Measurements from ENCODE around the gene TACR1.
A peak's percentile ranks its signal among the peaks of the same experiment; 100 is the strongest.
"Not testable (repeated sequence)": the region's sequence is repeated elsewhere in the genome, so short reads cannot be mapped to it uniquely, and the experiment has no call there.

Gene TACR1, protein sequence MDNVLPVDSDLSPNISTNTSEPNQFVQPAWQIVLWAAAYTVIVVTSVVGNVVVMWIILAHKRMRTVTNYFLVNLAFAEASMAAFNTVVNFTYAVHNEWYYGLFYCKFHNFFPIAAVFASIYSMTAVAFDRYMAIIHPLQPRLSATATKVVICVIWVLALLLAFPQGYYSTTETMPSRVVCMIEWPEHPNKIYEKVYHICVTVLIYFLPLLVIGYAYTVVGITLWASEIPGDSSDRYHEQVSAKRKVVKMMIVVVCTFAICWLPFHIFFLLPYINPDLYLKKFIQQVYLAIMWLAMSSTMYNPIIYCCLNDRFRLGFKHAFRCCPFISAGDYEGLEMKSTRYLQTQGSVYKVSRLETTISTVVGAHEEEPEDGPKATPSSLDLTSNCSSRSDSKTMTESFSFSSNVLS

DNA sequence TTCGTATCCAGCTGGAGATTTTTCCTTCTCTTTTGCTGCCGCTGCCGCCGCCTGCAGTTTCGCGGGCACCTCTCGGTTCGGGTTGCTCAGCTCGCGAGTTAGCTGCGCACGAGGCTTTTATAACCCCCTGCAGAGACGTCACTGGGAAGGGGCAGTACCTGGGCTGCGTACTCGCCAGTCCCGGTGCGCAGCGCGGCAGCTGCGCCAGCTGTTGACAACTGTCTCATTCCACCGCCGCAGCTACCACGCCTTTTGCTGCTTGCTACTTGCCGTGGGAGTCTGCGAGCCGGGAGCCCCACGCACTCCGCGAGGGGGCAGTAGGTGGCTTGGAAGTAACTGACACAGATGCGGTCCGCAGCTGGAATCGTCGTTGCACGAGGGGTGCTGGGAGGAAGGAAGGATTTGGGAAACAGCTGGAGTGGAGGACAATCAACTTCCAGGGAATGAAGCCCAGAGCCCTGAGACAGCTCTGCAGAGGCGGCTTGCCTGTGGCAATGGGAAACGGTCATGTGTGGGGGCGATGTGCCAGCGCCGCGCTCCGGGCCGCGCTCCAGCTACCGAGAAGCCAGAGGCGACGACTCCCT is at the start of gene TACR1:
TSS of gene TACR1 (minus strand) at position 93 of the 584 bp plus-strand sequence. CDS start 586 bp downstream, outside the sequence.
- peak in 1 of 2 donors; percentile 36 for DNase-seq (ENCODE audit: extremely low read depth in 1 of 2, low read depth in 1 of 2)

DNA sequence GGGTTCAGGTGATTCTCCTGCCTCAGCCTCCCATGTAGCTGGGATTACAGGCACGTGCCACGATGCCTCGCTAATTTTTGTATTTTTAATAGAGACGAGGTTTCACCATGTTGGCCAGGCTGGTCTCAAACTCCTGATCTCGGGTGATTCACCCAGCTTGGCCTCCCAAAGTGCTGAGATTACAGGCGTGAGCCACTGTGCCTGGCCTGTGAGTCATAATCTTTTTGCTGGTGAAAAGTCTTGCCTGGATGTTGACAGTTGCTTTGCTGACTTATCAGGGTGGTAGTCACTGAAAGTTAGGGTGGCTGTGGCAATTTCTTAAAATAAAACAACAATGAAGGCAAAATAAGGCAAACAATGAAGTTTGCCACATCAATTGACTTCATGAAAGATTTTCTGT is 49.3 kb upstream of the TACR1 start:
- not testable (repeated sequence) for DNase-seq (ENCODE audit: extremely low read depth in 1 of 2, low read depth in 1 of 2)

DNA sequence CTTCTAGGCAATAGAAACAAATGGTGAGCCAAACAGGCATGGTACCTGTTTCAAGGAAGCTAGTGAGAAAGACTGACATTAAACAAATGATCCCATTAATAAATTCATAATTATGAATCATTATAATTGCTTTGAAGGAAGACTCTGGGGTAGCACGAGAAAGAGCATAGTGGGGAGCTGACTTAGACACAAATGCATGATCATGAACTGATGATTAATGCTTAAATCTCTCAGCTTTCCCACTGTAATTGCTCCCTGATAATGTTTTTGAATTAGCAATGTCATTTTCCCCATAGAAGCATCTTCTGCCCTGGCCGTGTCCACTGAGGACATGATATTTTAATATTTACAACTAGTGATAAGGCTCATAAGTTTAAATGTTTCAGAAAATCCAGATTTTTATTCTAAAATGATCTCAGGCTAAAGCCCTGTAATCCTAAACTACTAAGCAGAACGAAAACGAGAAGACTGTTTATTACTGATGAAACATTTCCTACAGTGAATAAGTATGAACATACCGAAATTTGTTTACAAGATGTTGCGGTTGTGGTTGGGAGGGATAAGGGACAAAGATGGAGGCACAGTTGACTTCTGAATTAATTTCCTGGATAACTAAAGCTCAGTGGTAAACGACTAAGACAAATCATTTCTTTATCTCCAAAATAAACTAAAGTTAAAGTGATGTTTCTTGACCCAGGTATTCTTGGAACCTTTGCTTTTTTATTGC is 47.3 kb upstream of the TACR1 start:
- DNase-seq (ENCODE audit: extremely low read depth in 1 of 2, low read depth in 1 of 2): no peak

DNA sequence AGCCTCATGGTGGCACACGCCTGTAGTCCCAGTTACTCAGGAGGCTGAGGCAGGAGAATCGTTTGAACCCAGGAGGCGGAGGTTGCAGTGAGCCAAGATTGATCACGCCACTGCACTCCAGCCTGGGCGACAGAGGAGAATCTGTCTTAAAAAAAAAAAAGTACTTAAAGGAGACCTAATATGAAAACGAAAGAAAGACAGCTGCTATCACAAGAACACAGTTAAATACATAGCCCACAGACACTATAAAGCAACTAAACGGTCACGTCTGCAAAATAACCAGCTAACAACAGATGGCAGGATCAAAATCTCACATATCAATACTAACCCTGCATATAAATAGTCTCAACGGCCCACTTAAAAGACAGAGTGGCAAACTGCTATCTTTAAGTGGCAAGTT is 43.9 kb upstream of the TACR1 start:
- DNase-seq (ENCODE audit: extremely low read depth in 1 of 2, low read depth in 1 of 2): no peak

DNA sequence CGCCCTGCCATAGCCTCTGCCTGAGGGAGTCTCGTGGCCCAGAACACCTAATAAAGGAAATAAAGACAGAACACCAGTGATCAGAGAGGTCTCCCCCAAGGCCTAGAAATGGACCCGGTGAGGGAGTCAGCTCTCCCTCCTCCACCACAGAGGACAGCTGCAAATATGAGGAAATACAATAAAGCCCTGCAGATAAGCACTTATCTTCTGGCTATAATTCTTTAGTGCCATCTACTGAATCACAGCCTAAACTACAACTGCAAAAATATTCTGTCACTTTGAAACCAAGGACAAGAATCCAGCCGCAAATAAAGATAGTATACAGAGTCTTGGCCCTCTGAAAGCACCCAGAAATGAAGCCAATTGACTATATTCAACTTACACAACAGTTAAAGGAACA is 42.4 kb upstream of the TACR1 start:
- no peak for DNase-seq (ENCODE audit: extremely low read depth in 1 of 2, low read depth in 1 of 2)

DNA sequence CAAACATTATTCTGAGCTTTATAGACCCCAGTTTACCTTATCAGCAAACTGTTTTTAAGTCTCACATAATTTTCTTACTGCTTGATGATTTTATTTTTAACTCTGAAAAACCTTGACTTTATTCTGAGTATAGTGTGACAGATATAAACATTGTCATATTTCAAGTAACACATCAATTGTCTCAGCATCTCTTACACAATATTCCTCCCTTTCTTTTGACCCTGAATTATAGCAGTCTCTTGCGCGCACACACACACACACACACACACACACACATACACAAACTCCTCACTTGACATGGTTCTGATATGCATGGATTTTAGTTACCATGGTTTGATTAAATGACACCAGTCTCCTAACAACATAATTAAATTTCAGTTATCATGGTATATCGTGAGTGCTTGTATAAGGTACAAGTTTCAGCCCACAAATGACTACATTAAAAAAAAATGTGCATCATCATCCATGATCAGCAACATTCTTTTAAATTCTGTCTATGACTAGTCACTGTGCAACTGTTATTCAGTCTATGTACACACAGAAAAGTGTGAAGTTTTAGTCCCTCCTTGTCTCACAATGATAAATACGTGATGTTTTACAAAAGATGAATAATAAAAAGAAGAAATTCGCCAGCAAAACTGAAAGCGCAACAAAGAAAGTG is 39.5 kb upstream of the TACR1 start:
- DNase-seq (ENCODE audit: extremely low read depth in 1 of 2, low read depth in 1 of 2): no peak

DNA sequence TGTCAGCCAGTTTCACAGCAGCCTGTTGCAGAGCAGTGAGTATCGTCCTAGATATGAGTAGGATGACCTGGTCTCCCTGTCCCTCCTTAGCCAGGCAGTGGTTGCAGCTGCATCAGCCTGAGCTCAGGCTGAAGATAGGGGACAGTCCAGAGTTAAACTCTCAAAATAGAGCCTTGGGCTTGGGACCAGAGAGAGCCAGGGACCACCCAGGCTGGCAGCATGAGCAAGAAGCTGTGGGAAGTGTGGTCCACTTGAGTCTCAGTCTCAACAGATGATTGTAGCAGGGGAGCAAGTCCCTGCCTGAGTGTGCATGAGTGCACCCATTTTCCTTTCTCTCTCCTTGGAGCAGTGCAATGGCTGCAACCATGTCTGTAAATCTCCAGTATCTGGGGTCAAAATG is 38.0 kb upstream of the TACR1 start:
- DNase-seq (ENCODE audit: extremely low read depth in 1 of 2, low read depth in 1 of 2): no peak

DNA sequence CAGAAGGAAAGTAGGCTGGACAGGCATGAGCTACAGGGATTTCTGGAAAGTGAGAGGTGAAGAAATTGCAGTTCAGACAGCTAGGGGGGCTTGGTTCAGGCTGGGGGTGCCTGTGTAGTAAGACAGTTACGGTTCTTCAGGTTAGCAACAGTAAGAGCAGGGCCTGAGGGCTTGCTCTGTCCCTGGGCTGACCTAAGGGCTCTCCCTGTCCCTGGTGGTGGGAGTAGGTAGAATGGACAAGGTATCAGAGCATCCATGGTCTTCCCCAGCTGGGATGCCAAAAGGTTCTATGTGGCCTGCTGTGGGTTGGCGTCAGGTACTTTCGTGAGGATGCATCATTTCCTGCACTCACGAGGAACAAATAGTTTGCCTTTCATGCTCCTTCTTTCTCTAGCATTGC is 34.6 kb upstream of the TACR1 start:
- no peak for DNase-seq (ENCODE audit: extremely low read depth in 1 of 2, low read depth in 1 of 2)

DNA sequence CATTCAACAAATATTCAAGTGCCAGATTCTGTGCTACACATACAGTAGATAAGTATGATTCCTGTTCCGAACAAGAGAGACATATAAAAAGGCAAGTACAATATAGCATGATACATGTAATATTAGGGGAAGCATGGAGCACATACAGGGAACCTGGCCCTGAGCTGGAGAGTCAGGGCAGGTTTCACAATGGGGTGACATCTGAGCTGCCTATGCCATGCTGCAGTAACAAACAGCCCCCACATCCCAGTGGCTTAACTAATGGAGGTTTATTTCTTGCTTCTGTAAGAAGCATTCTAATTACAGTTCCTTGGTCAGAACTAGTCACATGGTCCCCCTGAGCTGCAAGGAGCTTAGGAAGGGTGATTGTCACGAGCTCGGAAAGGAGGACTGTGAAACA is 27.3 kb upstream of the TACR1 start:
- DNase-seq (ENCODE audit: extremely low read depth in 1 of 2, low read depth in 1 of 2): no peak

DNA sequence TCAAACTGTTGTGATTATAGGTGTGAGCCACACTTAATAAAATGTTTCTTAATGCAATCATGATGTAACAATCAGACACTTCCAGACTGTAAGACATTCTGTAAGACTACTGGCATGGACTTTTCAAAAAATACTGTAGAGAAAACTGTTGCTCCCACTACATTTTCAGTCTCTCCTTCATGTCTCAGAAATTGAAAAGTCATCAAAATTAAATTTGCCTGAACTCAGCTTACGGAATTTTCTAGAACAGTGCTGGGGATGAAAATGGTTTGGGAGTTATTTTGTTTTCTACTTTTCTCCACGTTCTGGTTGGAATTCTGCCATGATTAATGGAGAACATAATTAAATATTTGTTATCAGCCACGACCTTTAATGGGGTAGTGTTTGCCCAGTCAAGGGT is 26.8 kb upstream of the TACR1 start:
- DNase-seq (ENCODE audit: extremely low read depth in 1 of 2, low read depth in 1 of 2): no peak

DNA sequence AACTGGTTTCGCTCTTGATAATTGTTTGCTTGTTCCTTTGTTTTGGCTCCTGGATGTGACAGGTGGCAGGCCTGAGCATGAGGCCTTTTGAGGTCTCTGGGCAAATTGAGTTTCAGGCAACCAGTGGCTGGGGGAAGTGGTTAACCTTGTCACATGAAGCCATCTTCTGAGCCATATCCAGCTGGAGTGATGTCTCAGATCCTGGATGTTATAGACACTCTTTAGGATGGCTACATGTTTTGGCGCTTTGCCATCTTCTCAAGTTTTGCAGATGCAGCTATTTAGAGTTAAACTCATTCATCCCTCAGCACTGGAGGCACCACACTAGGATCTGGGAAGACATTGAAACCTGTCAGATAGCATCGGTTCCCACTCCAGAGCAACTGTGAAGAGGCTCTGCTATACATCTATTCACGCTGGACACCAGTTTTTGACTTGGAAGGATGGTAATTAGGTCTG is 25.3 kb upstream of the TACR1 start:
- DNase-seq (ENCODE audit: extremely low read depth in 1 of 2, low read depth in 1 of 2): no peak

DNA sequence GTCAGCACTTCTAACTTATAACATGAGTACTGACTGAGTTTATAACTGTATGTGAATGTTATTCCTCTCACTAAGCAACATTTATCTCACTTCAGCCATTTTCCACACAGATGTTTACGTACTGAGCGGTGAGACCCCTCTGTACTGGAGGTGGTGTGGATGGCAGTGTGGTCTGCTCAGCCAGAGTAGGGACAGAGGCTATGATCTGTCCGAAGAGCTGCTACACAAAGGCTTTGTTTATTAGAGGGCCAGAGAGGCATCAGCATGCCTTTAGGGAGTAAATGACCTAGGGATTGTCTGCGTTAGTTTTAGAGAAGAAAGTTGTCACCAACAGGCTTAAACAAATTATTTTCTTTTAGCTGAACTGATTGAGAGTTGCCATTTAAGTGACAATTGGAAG is 23.2 kb upstream of the TACR1 start:
- DNase-seq (ENCODE audit: extremely low read depth in 1 of 2, low read depth in 1 of 2): no peak

DNA sequence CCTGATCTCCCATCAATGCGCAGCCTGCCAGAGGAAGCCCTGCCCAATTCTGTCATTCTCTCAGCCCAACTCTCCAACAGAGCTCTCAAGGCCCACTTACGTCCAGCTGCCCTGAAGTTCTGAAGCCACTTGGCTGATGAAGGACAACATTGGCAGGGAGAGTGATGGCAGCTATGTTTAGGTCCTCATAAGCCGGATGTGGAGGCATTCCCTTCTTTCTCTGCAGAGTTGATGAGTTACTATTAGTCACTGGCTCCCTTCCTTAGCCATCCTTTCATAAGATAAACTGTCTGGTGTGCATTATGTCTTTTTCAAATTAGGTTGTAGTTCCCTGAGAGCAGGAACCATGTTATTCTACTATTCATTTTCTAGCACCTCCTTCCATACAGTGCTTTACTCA is 22.5 kb upstream of the TACR1 start:
- DNase-seq (ENCODE audit: extremely low read depth in 1 of 2, low read depth in 1 of 2): no peak

DNA sequence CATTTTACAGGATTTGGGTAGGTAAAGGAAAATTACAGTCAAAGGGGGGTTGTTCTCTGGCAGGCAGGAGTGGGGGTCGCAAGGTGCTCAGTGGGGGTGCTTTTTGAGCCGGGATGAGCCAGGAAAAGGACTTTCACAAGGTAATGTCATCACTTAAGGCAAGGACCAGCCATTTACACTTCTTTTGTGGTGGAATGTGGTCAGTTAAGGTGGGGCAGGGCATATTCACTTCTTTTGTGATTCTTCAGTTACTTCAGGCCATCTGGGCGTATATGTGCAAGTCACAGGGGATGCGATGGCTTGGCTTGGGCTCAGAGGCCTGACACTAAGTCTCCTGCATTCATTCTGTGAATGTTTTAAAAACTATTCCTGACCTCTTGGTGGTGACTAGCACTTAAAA is 19.9 kb upstream of the TACR1 start:
- DNase-seq (ENCODE audit: extremely low read depth in 1 of 2, low read depth in 1 of 2): not testable (repeated sequence)

DNA sequence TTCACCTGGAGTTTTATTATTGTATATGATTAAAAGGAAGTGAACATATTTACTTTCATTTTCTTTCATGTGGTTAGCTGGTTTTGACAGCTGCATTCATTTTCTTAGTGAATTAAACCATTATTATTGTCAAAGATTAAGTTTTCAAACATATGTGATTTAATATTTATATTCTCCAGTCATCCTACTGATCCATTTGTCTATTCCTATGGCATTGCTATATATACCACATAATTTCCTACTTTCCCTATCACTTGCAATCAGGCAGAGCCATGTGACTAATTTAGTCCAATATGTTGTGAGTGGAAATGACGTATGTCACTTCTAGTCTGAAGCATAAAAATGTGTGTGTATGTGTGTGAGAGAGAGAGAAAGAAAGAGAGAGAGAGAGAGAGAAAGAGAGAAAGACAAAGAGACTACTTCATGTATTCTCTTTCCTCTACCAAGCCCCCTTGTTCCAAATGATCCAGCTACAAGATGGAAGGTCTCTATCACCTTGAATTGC is 12.0 kb upstream of the TACR1 start:
- DNase-seq (ENCODE audit: extremely low read depth in 1 of 2, low read depth in 1 of 2): no peak

DNA sequence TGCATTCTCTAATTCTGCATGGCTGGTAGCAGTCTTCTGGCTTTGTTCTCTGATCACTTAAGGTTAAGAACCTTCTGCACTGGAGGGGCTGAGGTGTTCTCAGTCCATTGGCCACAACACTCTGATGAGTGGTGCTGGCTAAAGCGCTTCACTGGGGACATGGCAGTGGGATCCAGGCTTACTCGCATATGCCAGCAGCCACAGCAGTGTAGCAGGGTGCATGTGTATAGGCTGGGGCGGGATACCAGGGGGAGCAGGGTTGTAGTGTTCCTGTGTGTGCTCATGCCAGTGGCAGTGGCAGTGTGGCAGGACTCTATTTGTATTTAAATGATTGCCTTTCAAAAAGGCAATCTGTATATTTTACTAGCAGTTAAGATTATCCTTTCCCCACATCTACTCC is 11.1 kb upstream of the TACR1 start:
- DNase-seq (ENCODE audit: extremely low read depth in 1 of 2, low read depth in 1 of 2): no peak

DNA sequence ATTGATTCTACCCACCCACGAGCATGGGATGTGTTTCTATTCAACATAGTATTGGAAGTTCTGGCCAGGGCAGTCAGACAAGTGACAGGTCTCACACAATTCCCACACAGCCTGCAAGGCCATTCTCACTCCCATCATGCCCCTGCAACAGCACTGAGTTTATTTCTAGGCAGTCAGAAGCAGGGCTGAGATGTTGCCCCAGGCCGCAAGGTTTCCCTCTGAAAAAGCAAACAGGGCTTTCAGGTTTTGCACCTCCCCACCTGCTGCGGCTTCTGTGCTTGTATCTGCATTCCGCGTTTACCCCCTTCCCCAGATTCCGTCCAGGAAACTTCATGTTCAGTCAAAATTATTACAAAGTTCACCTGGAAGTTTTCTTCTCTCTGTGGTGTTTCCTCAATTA is 9.4 kb upstream of the TACR1 start:
- DNase-seq (ENCODE audit: extremely low read depth in 1 of 2, low read depth in 1 of 2): no peak

DNA sequence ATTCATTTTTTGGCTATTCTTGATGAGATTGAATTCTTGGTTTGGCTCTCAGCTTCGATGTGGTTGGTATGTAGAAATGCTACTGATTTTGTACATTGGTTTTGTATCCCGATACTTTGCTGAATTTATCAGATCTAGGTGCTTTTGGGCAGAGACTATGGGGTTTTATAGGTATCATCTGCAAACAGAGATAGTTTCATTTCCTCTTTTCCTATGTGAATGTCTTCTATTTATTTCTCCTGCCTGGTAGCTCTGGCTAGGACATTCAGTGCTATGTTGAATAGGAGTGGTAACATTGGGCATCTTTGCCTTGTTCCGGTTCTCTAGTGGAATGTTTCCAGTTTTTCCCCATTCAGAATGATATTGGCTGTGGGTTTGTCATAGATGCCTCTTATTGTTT is 5.5 kb upstream of the TACR1 start:
- DNase-seq (ENCODE audit: extremely low read depth in 1 of 2, low read depth in 1 of 2): no peak

DNA sequence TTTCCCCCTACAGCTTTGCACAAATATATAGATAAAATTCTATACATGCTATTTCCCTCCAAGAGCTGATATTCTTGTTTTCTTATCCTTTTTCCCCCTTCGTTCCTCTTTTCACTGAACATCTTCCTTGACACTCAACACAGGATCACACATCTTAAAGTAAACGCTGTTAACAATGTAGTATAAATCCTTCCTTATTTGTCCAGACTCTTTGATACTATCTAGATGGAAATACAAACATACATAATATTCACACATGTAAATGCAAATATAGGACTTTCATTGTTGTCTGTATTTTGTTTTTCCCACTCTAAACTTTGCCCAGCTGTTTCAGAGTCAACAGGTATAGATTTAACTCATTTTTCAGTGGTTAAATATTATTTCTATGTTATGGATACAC is 3.0 kb upstream of the TACR1 start:
- no peak for DNase-seq (ENCODE audit: extremely low read depth in 1 of 2, low read depth in 1 of 2)

DNA sequence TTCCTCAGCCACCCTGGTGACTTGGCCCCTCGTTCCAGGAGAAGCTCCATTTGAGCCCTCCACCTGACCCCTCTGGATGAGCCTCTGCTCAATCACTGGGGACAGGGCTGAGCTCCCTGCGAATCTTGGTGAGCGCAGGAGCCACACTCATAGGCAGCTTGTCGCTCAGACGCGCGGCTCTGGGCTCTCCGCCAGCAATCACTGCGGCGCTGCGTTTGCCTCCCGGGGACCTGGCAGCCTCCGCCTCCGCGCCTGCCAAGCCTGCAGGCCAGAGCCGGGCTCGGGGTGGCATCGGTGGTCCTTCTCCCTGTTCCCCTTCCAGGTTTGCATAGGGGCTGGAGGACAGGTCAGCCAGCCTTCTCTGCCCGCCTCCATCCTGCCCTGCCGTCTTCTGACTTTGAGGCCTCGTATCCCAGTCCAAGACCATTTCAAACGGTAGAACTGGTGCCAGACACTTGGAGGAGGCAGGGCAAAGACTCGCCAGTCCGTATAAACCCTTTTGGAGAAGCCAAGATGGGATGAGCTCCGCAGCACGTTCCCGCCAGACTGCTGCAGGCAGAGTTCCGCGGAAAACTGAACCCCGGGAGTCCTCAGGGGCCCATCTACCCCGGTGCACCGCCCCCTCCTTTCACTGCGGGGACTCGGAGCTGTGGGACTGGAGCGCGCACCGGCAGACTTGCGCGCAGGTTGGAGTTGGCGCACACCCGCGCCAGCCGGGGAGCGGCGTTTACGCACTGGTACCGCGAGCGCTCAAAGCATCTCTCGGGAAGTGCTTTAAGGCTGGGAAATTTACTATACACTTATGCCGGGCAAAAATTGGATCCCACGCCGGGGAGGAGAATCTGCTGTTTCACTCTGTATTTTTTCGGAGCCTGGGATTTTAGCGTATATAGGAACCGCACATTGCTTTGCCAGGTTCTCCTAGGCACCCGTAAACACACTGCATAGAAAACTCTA is 1.1 kb upstream of the TACR1 start:
- no peak for DNase-seq (ENCODE audit: extremely low read depth in 1 of 2, low read depth in 1 of 2)

Measured in stimulated activated CD8-positive, alpha-beta memory T cell treated with anti-CD3 and anti-CD28 coated beads, Interleukin-7, amount 100 ng/mL, for 48 hours (primary cell).